ENCODE data around the gene TMEM217. TPM values are rescaled to one million over a fixed set of nuclear protein-coding genes. Genes with fewer than 3 reads are reported as not detected.

Gene TMEM217
- total and polyA plus RNA-seq, 2 donors (not counting 1 experiment from before 2014, with no cell fraction given), result 0.73 to 1.2 TPM

DNA sequence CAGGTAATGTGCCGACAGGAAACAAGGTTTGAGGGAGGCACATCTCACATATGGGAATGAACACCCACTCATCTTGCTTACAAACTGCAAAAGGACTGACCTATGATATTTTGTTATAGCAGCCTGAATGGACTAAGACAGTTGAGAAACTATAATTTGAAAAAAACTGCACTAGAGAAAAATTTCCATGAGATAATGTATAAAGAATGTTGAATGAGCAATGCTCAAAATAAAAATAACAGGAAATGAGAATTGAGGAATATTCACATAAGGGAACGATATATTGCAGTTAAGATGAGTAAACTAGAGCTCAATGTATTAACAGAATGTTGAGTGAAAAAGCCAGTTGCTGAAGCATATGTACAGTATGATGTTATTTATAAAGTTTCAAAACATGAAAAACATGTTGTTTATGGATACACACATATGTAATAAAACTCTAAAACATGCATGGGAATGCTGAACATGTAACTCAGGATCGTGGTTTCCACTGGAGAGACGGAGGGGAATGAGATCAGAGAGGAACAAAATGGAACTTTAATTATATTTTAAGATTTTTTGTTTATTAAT, 6.6 kb downstream of the TMEM217 start:
- H3K27me3 Mint-ChIP-seq, result peaks cover 2% of the 10 kb centered on the region
- no peak overlapping the region for H3K4me3 ChIP-seq (ENCODE audit: control extremely low read depth in 1 of 5, extremely low read depth in 1 of 5, insufficient read depth in 1 of 5, low read depth in 2 of 5, low read length in 4 of 5)
- H3K4me2 ChIP-seq (replicated peaks; ENCODE audit: low read depth, low read length, poor library complexity, severe bottlenecking), result no peak overlapping the region

More for the DNA sequence above, 6.6 kb downstream of the TMEM217 start:
- H3K4me1 ChIP-seq (ENCODE audit: control insufficient read depth in 2 of 2, insufficient read depth in 2 of 2, low read length in 2 of 2), result no peaks in the 10 kb centered on the region
- no peak overlapping the region for H2AFZ ChIP-seq (ENCODE audit: insufficient read depth, low read depth, low read length, poor library complexity, severe bottlenecking)
- intact Hi-C loops (cut with micrococcal nuclease), result no loop called here
- DNase-seq (no peak), ATAC-seq (ENCODE audit: low read depth) (no peak)
- Mint-ChIP-seq H3K4me3 (no peak overlapping the region), H3K4me1 (no peaks in the 10 kb centered on the region), H3K27ac (no peak overlapping the region), H3K9me3 (ENCODE audit: insufficient read depth) (no peaks in the 10 kb centered on the region)
- no peaks in the 10 kb centered on the region for H4K20me1 ChIP-seq (ENCODE audit: control insufficient read depth, insufficient read depth, low read length, poor library complexity, severe bottlenecking)
- H3K27ac ChIP-seq (ENCODE audit: low read length in 2 of 2), result no peak overlapping the region
- peaks cover 12% of the 10 kb centered on the region for H3K79me2 ChIP-seq (ENCODE audit: control insufficient read depth, insufficient read depth, low read length)
- CTCF ChIA-PET, result no interaction called here
- POLR2A ChIA-PET, result no interaction called here
- H3K36me3 ChIP-seq (replicated peaks in 1 of 2; ENCODE audit: control extremely low read depth in 1 of 2, control insufficient read depth in 1 of 2, extremely low read depth in 1 of 2, insufficient read depth in 2 of 2, low read length in 1 of 2), result no peaks in the 10 kb centered on the region
- H3K9me3 ChIP-seq (ENCODE audit: control extremely low read depth in 1 of 3, control insufficient read depth in 2 of 3, insufficient read depth in 1 of 3, low read length in 2 of 3), result no peaks in the 10 kb centered on the region
- WGBS (ENCODE audit: insufficient coverage), result no CpG with 5 or more reads among the region's 4 CpGs
- H3K27me3 ChIP-seq (replicated peaks in 1 of 4; ENCODE audit: control extremely low read depth in 1 of 4, control insufficient read depth in 3 of 4, insufficient read depth in 4 of 4, low read length in 3 of 4), result peaks cover 0 to 7% (median 0%) of the 10 kb centered on the region in 4 experiments
- TF ChIP-seq, protein P1, sequence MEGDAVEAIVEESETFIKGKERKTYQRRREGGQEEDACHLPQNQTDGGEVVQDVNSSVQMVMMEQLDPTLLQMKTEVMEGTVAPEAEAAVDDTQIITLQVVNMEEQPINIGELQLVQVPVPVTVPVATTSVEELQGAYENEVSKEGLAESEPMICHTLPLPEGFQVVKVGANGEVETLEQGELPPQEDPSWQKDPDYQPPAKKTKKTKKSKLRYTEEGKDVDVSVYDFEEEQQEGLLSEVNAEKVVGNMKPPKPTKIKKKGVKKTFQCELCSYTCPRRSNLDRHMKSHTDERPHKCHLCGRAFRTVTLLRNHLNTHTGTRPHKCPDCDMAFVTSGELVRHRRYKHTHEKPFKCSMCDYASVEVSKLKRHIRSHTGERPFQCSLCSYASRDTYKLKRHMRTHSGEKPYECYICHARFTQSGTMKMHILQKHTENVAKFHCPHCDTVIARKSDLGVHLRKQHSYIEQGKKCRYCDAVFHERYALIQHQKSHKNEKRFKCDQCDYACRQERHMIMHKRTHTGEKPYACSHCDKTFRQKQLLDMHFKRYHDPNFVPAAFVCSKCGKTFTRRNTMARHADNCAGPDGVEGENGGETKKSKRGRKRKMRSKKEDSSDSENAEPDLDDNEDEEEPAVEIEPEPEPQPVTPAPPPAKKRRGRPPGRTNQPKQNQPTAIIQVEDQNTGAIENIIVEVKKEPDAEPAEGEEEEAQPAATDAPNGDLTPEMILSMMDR (IDR thresholded peaks at IDR 0.05), result no peak
- TF ChIP-seq EZH2 (IDR thresholded peaks at IDR 0.05; ENCODE audit: borderline replicate concordance, insufficient read depth, low read depth, low read length, poor library complexity, severe bottlenecking), result no peak
- H3K9ac ChIP-seq (ENCODE audit: low read length), result no peak overlapping the region

Measured in B cell (primary cell).